D721Med (cell line): Measurements from ENCODE around the gene INAVA.
"Not testable (repeated sequence)": the region's sequence is repeated elsewhere in the genome, so short reads cannot be mapped to it uniquely, and the experiment has no call there.

ENCODE experiments used
- DNase-seq: peaks from one replicate; pipeline ENCODE4 v3.0.0; 2011; ENCODE audit warnings: low spot score; ENCODE audit not compliant: insufficient read length
- FAIRE-seq: peaks from 2 replicates; lab custom pipeline; 2011; peaks lifted over from hg19 to GRCh38; lab: Jason Lieb, UNC
- CTCF ChIP-seq: IDR thresholded peaks from 2 replicates; pipeline ENCODE4 v1.5.1; 2012; ENCODE audit warnings: mild to moderate bottlenecking, control low read depth; ENCODE audit not compliant: insufficient read depth; ENCODE audit errors: missing control alignments

Gene INAVA

DNA sequence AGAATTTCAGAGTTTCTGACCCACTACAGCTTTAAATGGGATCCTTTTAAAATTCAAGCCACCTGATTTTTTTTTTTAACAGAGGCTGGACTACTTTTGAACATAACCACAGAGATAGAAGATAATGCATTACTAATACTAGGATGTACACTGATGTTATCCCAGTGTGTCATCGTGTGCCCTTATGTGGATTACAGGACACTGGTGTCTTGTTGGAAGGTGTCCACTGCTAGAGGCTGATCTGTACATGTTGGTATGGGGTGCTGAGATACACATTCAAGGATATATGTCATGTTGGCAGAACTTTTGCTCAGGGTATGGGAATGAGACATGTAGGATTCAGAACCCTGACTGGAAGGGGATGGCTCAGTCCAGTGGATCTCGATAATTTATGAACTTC is 56.3 kb downstream of the INAVA start:
- FAIRE-seq: no peak
- no peak for TF ChIP-seq CTCF
- DNase-seq: no peak

DNA sequence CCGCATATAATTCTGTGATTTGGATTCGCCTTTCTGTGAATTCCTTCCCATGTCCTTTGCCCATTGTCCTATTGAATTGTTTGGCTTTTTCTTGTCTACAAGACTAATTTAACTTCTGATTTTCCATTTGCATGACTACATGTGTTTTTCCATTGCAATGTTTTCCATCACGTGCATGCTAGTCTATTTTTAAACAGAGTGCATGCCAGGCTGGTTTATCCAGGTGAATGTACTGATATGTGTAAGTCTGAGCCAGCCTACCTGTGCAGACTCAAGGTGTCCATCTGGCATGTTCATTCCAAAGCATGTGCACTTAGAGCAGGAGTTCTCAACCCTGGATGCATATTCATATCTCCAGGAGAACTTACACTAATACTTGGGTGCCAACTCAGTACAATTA is 59.7 kb downstream of the INAVA start:
- DNase-seq: no peak
- no peak for FAIRE-seq
- TF ChIP-seq CTCF: no peak

- DNase-seq (peak; percentile 2), FAIRE-seq (no peak)
- TF ChIP-seq CTCF: no peak
Measured at GRCh38 chr1:200958597-200958996, 63.9 kb downstream of the INAVA start.

- DNase-seq: no peak
- no peak for FAIRE-seq
- no peak for TF ChIP-seq CTCF
Measured at GRCh38 chr1:200959411-200959921, 64.8 kb downstream of the INAVA start.

- no peak for TF ChIP-seq CTCF
- no peak for DNase-seq
- FAIRE-seq: no peak
Measured at GRCh38 chr1:200960236-200960947, 65.7 kb downstream of the INAVA start.

DNA sequence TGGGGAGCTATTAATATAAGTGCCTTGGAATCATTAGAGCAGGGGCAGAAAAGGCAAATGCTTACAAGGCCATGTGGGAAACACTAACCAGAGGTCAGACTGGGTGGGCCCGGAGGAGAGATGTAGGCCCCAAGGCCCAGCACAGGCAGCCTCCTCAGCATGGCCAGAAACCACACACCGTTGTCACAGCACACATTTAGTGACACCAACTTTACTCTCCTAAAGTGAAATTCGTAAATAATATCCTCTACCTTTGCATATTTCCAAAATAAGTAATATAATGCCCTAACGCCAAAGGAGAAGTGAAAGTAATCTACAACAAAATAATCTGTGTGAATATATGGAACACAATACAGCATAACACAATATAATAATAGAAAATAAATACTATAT is 66.2 kb downstream of the INAVA start:
- FAIRE-seq (no peak), DNase-seq (no peak)
- TF ChIP-seq CTCF: no peak

DNA sequence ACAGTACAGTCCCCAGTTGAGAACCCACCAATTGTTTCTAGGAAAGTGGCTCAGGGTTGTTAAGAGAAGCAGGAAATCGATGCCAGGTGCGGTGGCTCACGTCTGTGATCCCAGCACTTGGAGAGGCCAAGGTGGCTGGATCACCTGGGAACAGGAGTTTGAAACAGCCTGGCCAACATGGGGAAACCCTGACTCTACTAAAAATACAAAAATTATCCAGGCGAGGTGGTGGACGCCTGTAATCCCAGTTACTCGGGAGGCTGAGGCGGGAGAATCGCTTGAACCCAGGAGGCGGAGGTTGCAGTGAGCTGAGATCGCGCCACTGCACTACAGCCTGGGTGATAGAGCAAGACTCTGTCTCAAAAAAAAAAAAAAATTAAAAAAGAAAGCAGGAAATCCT is 67.5 kb downstream of the INAVA start:
- not testable (repeated sequence) for FAIRE-seq, DNase-seq
